Mesendoderm (in vitro differentiated cells): ENCODE measurements around the gene AGPAT2.

Experiments
- DNase-seq: peaks from one replicate; pipeline ENCODE4 v3.0.0; 2013
- H2AK5ac ChIP-seq: 2 replicates; pipeline ENCODE4 v1.6.1; 2013; ENCODE audit warnings: low read length, inconsistent platforms
- H2BK120ac ChIP-seq: 2 replicates; pipeline ENCODE4 v1.6.1; 2013; ENCODE audit warnings: low read depth, mild to moderate bottlenecking, low read length, moderate library complexity, mixed read lengths
- H2BK15ac ChIP-seq: replicated peaks from 2 replicates; pipeline ENCODE4 v1.6.1; 2013; ENCODE audit warnings: low read depth, mild to moderate bottlenecking, moderate library complexity
- H2BK5ac ChIP-seq: 2 replicates; pipeline ENCODE4 v1.6.1; 2013; ENCODE audit warnings: low read length, inconsistent platforms
- H3K18ac ChIP-seq: 2 replicates; pipeline ENCODE4 v1.6.1; 2013; ENCODE audit warnings: mild to moderate bottlenecking, low read length, mixed read lengths
- H3K23ac ChIP-seq: one replicate; pipeline ENCODE4 v1.6.1; 2013; ENCODE audit warnings: low read length
- H3K27ac ChIP-seq: 2 replicates; pipeline ENCODE4 v1.5.1; 2013; ENCODE audit warnings: low read depth, mild to moderate bottlenecking, inconsistent platforms, low read length, moderate library complexity
- H3K27me3 ChIP-seq: 2 replicates; pipeline ENCODE4 v1.6.1; 2013; ENCODE audit warnings: low read length, control low read depth, mild to moderate bottlenecking, inconsistent platforms; ENCODE audit not compliant: insufficient read depth, poor library complexity
- H3K36me3 ChIP-seq: 2 replicates; pipeline ENCODE4 v1.6.1; 2013; ENCODE audit warnings: low read length, inconsistent platforms; ENCODE audit not compliant: control insufficient read depth, insufficient read depth
- H3K4ac ChIP-seq: one replicate; pipeline ENCODE4 v1.6.1; 2013; ENCODE audit warnings: low read depth, mild to moderate bottlenecking, low read length, moderate library complexity
- H3K4me1 ChIP-seq: 2 replicates; pipeline ENCODE4 v1.6.1; 2013; ENCODE audit warnings: low read depth, low read length, inconsistent platforms; ENCODE audit not compliant: control insufficient read depth
- H3K4me2 ChIP-seq: 2 replicates; pipeline ENCODE4 v1.6.1; 2013; ENCODE audit warnings: low read length
- H3K4me3 ChIP-seq: 2 replicates; pipeline ENCODE4 v1.5.1; 2013; ENCODE audit warnings: mild to moderate bottlenecking, low read length
- H3K56ac ChIP-seq: one replicate; pipeline ENCODE4 v1.6.1; 2013; ENCODE audit warnings: low read length
- H3K79me1 ChIP-seq: 2 replicates; pipeline ENCODE4 v1.6.1; 2013; ENCODE audit warnings: low read length, inconsistent platforms
- H3K79me2 ChIP-seq: 2 replicates; pipeline ENCODE4 v1.6.1; 2013; ENCODE audit warnings: mild to moderate bottlenecking, low read length; ENCODE audit not compliant: control insufficient read depth, insufficient read depth
- H3K9ac ChIP-seq: 2 replicates; pipeline ENCODE4 v1.6.1; 2013; ENCODE audit warnings: low read length, inconsistent platforms
- H4K5ac ChIP-seq: one replicate; pipeline ENCODE4 v1.6.1; 2013; ENCODE audit warnings: low read length
- H4K8ac ChIP-seq: one replicate; pipeline ENCODE4 v1.6.1; 2013; ENCODE audit warnings: low read depth, mild to moderate bottlenecking, control low read depth, low read length, moderate library complexity
- WGBS: extraction: QIAGEN DNeasy Blood & Tissue Kit; methylation state at CpG from one replicate; pipeline ENCODE4 v1.1.7; 2013; ENCODE audit warnings: low lambda C conversion rate, missing lambda C conversion rate; ENCODE audit not compliant: insufficient coverage; ENCODE audit errors: extremely low coverage; 5-methylcytosine and 5-hydroxymethylcytosine counted together

Gene AGPAT2

GRCh38 chr9:136690104-136690805, 3.0 kb upstream of the AGPAT2 start:
- no CpG with 5 or more reads among the region's 25 CpGs for WGBS
- H4K5ac ChIP-seq = no peak overlapping the region
- no peak overlapping the region for H3K18ac ChIP-seq
- H4K8ac ChIP-seq = no peak overlapping the region
- H2BK15ac ChIP-seq = no peak overlapping the region
- no peak overlapping the region for H3K4me2 ChIP-seq
- H3K79me2 ChIP-seq = no peaks in the 10 kb centered on the region
- no peak overlapping the region for H3K23ac ChIP-seq
- H2BK120ac ChIP-seq = no peak overlapping the region
- no peaks in the 10 kb centered on the region for H3K36me3 ChIP-seq
- DNase-seq = no peak
- no peaks in the 10 kb centered on the region for H3K79me1 ChIP-seq
- H3K4ac ChIP-seq = no peak overlapping the region
- no peak overlapping the region for H3K56ac ChIP-seq
- H3K27ac ChIP-seq = no peak overlapping the region
- no peak overlapping the region for H3K9ac ChIP-seq
- H2AK5ac ChIP-seq = no peak overlapping the region
- H3K4me1 ChIP-seq = no peaks in the 10 kb centered on the region
- no peaks in the 10 kb centered on the region for H3K27me3 ChIP-seq
- H3K4me3 ChIP-seq = no peak overlapping the region
- no peak overlapping the region for H2BK5ac ChIP-seq

GRCh38 chr9:136689108-136689460, 1.8 kb upstream of the AGPAT2 start:
- no peak overlapping the region for H2BK120ac ChIP-seq
- H3K23ac ChIP-seq = no peak overlapping the region
- no peak overlapping the region for H2AK5ac ChIP-seq
- no peaks in the 10 kb centered on the region for H3K4me1 ChIP-seq
- WGBS = no CpG with 5 or more reads among the region's 7 CpGs
- DNase-seq = no peak
- no peak overlapping the region for H3K4ac ChIP-seq
- no peak overlapping the region for H3K56ac ChIP-seq
- no peak overlapping the region for H4K5ac ChIP-seq
- no peak overlapping the region for H2BK15ac ChIP-seq
- no peak overlapping the region for H3K4me3 ChIP-seq
- no peak overlapping the region for H2BK5ac ChIP-seq
- no peaks in the 10 kb centered on the region for H3K79me1 ChIP-seq
- no peak overlapping the region for H4K8ac ChIP-seq
- H3K18ac ChIP-seq = no peak overlapping the region
- no peak overlapping the region for H3K4me2 ChIP-seq
- H3K36me3 ChIP-seq = no peaks in the 10 kb centered on the region
- H3K79me2 ChIP-seq = no peaks in the 10 kb centered on the region
- no peak overlapping the region for H3K9ac ChIP-seq
- H3K27me3 ChIP-seq = no peaks in the 10 kb centered on the region
- no peak overlapping the region for H3K27ac ChIP-seq

- no peak overlapping the region for H3K4me2 ChIP-seq
- no peak overlapping the region for H2BK15ac ChIP-seq
- H3K4me3 ChIP-seq = no peak overlapping the region
- H2BK120ac ChIP-seq = no peak overlapping the region
- H2BK5ac ChIP-seq = no peak overlapping the region
- no peak for DNase-seq
- no peaks in the 10 kb centered on the region for H3K79me1 ChIP-seq
- no peak overlapping the region for H3K4ac ChIP-seq
- no peak overlapping the region for H4K5ac ChIP-seq
- H3K9ac ChIP-seq = no peak overlapping the region
- WGBS = no CpG with 5 or more reads among the region's 21 CpGs
- no peaks in the 10 kb centered on the region for H3K79me2 ChIP-seq
- H3K18ac ChIP-seq = no peak overlapping the region
- no peaks in the 10 kb centered on the region for H3K36me3 ChIP-seq
- no peak overlapping the region for H3K27ac ChIP-seq
- no peak overlapping the region for H4K8ac ChIP-seq
- no peaks in the 10 kb centered on the region for H3K4me1 ChIP-seq
- no peaks in the 10 kb centered on the region for H3K27me3 ChIP-seq
- no peak overlapping the region for H2AK5ac ChIP-seq
- no peak overlapping the region for H3K23ac ChIP-seq
- no peak overlapping the region for H3K56ac ChIP-seq
These were observed 1.2 kb upstream of the AGPAT2 start for GRCh38 chr9:136688274-136689107.

- H4K5ac ChIP-seq = no peak overlapping the region
- no peak overlapping the region for H3K23ac ChIP-seq
- no peak overlapping the region for H2BK5ac ChIP-seq
- no peak overlapping the region for H2AK5ac ChIP-seq
- no peaks in the 10 kb centered on the region for H3K4me1 ChIP-seq
- peak overlapping the region; percentile 82 for H3K56ac ChIP-seq
- H4K8ac ChIP-seq = no peak overlapping the region
- peak overlapping the region; percentile 27 for H3K4ac ChIP-seq
- no peaks in the 10 kb centered on the region for H3K79me2 ChIP-seq
- no CpG with 5 or more reads among the region's 37 CpGs for WGBS
- no peak overlapping the region for H3K27ac ChIP-seq
- H3K79me1 ChIP-seq = no peaks in the 10 kb centered on the region
- H3K27me3 ChIP-seq = no peaks in the 10 kb centered on the region
- H2BK15ac ChIP-seq = no peak overlapping the region
- H2BK120ac ChIP-seq = no peak overlapping the region
- no peak for DNase-seq
- H3K36me3 ChIP-seq = no peaks in the 10 kb centered on the region
- H3K4me2 ChIP-seq = peak overlapping the region; percentile 86
- peak overlapping the region; percentile 59 for H3K9ac ChIP-seq
- H3K4me3 ChIP-seq = no peak overlapping the region
- H3K18ac ChIP-seq = peak overlapping the region; percentile 9
These were observed 515 bp upstream of the AGPAT2 start for GRCh38 chr9:136687721-136688223.

GRCh38 chr9:136686534-136686793, 793 bp downstream of the AGPAT2 start:
- Histone ChIP-seq H2BK5ac (no peak overlapping the region), H2BK15ac (no peak overlapping the region), H3K79me2 (no peaks in the 10 kb centered on the region), H3K4me3 (peak overlapping the region; percentile 64), H3K79me1 (no peaks in the 10 kb centered on the region), H3K4me1 (no peaks in the 10 kb centered on the region), H3K4ac (no peak overlapping the region), H3K9ac (peak overlapping the region; percentile 92), H3K27ac (no peak overlapping the region), H2AK5ac (no peak overlapping the region), H3K36me3 (no peaks in the 10 kb centered on the region), H3K27me3 (no peaks in the 10 kb centered on the region), H3K18ac (peak overlapping the region; percentile 63), H4K5ac (no peak overlapping the region), H3K56ac (peak overlapping the region; percentile 99), H4K8ac (no peak overlapping the region), H2BK120ac (no peak overlapping the region), H3K23ac (peak overlapping the region; percentile 72), H3K4me2 (peak overlapping the region; percentile 74)
- no peak for DNase-seq
- no CpG with 5 or more reads among the region's 20 CpGs for WGBS
